Immature natural killer cell (primary cell): ENCODE results near the gene NXN. TPM values are rescaled to one million over a fixed set of nuclear protein-coding genes. Genes with fewer than 3 reads are reported as not detected.
"Not testable (repeated sequence)": the region's sequence is repeated elsewhere in the genome, so short reads cannot be mapped to it uniquely, and the experiment has no call there.

ENCODE experiments used
- DNase-seq, 3 donors: peaks; one replicate each; pipeline ENCODE4 v3.0.0; 2022; ENCODE audit warnings: mixed read lengths in 1 of 3
- H3K27ac Mint-ChIP-seq, 6 donors: one replicate each; pipeline ENCODE4 v1.8.0; 2020; ENCODE audit warnings: mixed read lengths in 6 of 6, mild to moderate bottlenecking in 5 of 6, inconsistent platforms in 4 of 6, moderate library complexity in 3 of 6
- H3K27me3 Mint-ChIP-seq, 3 donors: one replicate each; pipeline ENCODE4 v1.8.0; 2020 to 2021; ENCODE audit warnings: low read depth in 3 of 3, mild to moderate bottlenecking in 3 of 3, mixed read lengths in 3 of 3, moderate library complexity in 3 of 3, inconsistent platforms in 1 of 3
- H3K36me3 Mint-ChIP-seq, 3 donors: one replicate each; pipeline ENCODE4 v1.8.0; 2020; ENCODE audit warnings: mixed read lengths in 3 of 3, inconsistent platforms in 2 of 3, mild to moderate bottlenecking in 2 of 3
- H3K4me1 Mint-ChIP-seq, 2 donors: one replicate each; pipeline ENCODE4 v1.8.0; 2020; ENCODE audit warnings: inconsistent platforms in 2 of 2, mild to moderate bottlenecking in 2 of 2, mixed read lengths in 2 of 2, moderate library complexity in 1 of 2
- H3K4me3 Mint-ChIP-seq, 5 donors: one replicate each; pipeline ENCODE4 v1.8.0; 2020; ENCODE audit warnings: mild to moderate bottlenecking in 5 of 5, mixed read lengths in 5 of 5, inconsistent platforms in 3 of 5, moderate library complexity in 3 of 5
- H3K9me3 Mint-ChIP-seq, 6 donors: one replicate each; pipeline ENCODE4 v1.8.0; 2020; ENCODE audit warnings: mild to moderate bottlenecking in 6 of 6, mixed read lengths in 6 of 6, inconsistent platforms in 4 of 6, moderate library complexity in 3 of 6
- polyA plus RNA-seq, 3 donors: library from polyadenylated mRNA; unstranded; fragments of 300-500 nt; fragmentation: Illumina TruSeq; gene quantifications; one replicate each; pipeline ENCODE4 v1.2.3, GENCODE V29; 2021

The NXN gene
- polyA plus RNA-seq, 3 donors from 2014 or later = 0.19 TPM; not detected in 2

DNA sequence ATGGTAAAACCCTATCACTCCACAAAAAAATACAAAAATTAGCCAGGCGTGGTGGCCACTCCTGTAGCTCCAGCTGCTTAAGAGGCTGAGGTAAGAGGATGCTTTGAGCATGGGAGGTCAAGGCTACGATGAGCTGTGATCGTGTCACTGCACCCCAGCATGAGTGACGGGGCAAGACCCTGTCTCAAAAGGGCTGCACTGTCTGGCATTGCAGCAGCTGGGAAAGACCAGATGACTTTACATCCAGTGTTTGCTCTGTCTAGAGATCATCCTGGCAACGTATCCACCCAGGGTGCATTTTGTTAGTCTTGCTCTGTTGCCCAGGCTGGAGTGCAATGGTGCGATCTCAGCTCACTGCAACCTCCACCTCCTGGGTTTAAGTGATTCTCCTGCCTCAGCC is 145.4 kb downstream of the NXN start:
- Mint-ChIP-seq H3K9me3 (no peaks in the 10 kb centered on the region), H3K27ac (no peak overlapping the region), H3K27me3 (peaks cover 0 to 12% (median 0%) of the 10 kb centered on the region in 3 donors)

GRCh38 chr17:830950-831349 is 148.6 kb downstream of the NXN start:
- no peak overlapping the region for H3K4me3 Mint-ChIP-seq
- H3K27me3 Mint-ChIP-seq = peaks cover 0 to 8% (median 2%) of the 10 kb centered on the region in 3 donors
- no peaks in the 10 kb centered on the region for H3K9me3 Mint-ChIP-seq
- no peaks in the 10 kb centered on the region for H3K36me3 Mint-ChIP-seq
- H3K4me1 Mint-ChIP-seq = no peaks in the 10 kb centered on the region
- H3K27ac Mint-ChIP-seq = no peak overlapping the region
- DNase-seq = no peak

More for the DNA sequence above, 145.4 kb downstream of the NXN start:
- no peaks in the 10 kb centered on the region for H3K4me1 Mint-ChIP-seq
- H3K4me3 Mint-ChIP-seq = no peak overlapping the region
- DNase-seq = no peak
- no peaks in the 10 kb centered on the region for H3K36me3 Mint-ChIP-seq

- Mint-ChIP-seq H3K36me3 (no peaks in the 10 kb centered on the region), H3K27ac (no peak overlapping the region), H3K9me3 (no peaks in the 10 kb centered on the region), H3K27me3 (peaks cover 0 to 8% (median 5%) of the 10 kb centered on the region in 3 donors), H3K4me3 (no peak overlapping the region), H3K4me1 (no peaks in the 10 kb centered on the region)
- no peak for DNase-seq
These were observed 149.2 kb downstream of the NXN start for GRCh38 chr17:830381-830780.

GRCh38 chr17:829614-830013 is 150.0 kb downstream of the NXN start:
- DNase-seq, H3K27me3 Mint-ChIP-seq, H3K9me3 Mint-ChIP-seq, H3K4me1 Mint-ChIP-seq, H3K4me3 Mint-ChIP-seq, H3K27ac Mint-ChIP-seq, H3K36me3 Mint-ChIP-seq: not testable (repeated sequence)

GRCh38 chr17:828761-829160 is 150.8 kb downstream of the NXN start:
- Mint-ChIP-seq H3K9me3 (no peaks in the 10 kb centered on the region), H3K27me3 (peaks cover 2 to 8% (median 5%) of the 10 kb centered on the region in 3 donors), H3K27ac (no peak overlapping the region), H3K4me3 (no peak overlapping the region), H3K36me3 (no peaks in the 10 kb centered on the region), H3K4me1 (no peaks in the 10 kb centered on the region)
- no peak for DNase-seq

GRCh38 chr17:826778-827177 is 152.8 kb downstream of the NXN start:
- Mint-ChIP-seq H3K27me3 (peaks cover 2 to 6% (median 5%) of the 10 kb centered on the region in 3 donors), H3K36me3 (no peaks in the 10 kb centered on the region), H3K27ac (no peak overlapping the region), H3K4me3 (no peak overlapping the region), H3K4me1 (no peaks in the 10 kb centered on the region), H3K9me3 (no peaks in the 10 kb centered on the region)
- DNase-seq = no peak

DNA sequence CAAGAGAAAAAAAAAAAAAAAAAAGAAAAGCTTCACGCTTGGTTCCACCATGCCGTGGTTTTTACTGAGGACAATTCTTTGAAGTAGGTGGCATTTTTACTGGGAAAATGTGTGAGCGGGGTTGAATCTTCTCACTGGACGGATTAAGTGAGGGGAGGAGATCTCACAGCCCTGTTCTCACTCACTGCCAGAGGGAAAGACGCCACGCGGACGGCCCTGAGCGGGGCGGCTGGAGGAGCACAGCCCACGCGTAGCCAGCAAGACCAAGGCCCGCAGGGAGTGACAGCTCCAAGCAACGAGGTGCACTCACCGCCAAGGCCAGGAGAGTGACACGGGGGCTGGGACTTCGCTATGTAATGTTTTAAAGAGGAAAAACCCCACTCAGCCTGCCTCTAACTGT is 154.4 kb downstream of the NXN start:
- H3K27me3 Mint-ChIP-seq = peaks cover 2 to 5% (median 3%) of the 10 kb centered on the region in 3 donors
- H3K9me3 Mint-ChIP-seq = no peaks in the 10 kb centered on the region
- H3K27ac Mint-ChIP-seq = no peak overlapping the region
- H3K4me3 Mint-ChIP-seq = no peak overlapping the region
- DNase-seq = no peak
- H3K36me3 Mint-ChIP-seq = no peaks in the 10 kb centered on the region
- no peaks in the 10 kb centered on the region for H3K4me1 Mint-ChIP-seq

DNA sequence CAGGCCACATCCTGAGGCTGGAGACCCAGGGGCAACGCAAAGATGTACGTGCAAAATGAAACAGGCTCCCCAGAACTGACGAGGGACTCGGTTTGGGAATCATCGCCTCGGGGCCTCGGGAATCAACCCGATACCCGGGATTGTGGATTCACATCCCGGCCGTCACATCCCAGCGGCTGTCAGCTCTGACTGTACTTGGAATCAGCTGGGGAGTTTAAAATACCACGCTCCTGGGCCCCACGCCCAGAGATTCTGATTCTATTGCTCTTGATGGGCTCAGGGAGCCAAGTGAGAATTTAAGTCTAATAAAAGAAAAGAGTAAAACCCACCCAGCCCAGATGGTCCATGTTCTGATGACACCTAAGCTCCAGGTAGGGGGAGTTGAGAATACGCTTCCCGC is 155.2 kb downstream of the NXN start:
- no peak overlapping the region for H3K4me3 Mint-ChIP-seq
- H3K27ac Mint-ChIP-seq = no peak overlapping the region
- H3K9me3 Mint-ChIP-seq = no peaks in the 10 kb centered on the region

GRCh38 chr17:823501-823902 is 156.1 kb downstream of the NXN start:
- Mint-ChIP-seq H3K27ac (no peak overlapping the region), H3K36me3 (no peaks in the 10 kb centered on the region), H3K27me3 (peaks cover 2 to 6% (median 3%) of the 10 kb centered on the region in 3 donors), H3K9me3 (no peaks in the 10 kb centered on the region), H3K4me3 (no peak overlapping the region), H3K4me1 (no peaks in the 10 kb centered on the region)
- DNase-seq = no peak

More for the DNA sequence above, 155.2 kb downstream of the NXN start:
- Mint-ChIP-seq H3K36me3 (no peaks in the 10 kb centered on the region), H3K4me1 (no peaks in the 10 kb centered on the region), H3K27me3 (peaks cover 0 to 5% (median 2%) of the 10 kb centered on the region in 3 donors)
- DNase-seq = no peak

DNA sequence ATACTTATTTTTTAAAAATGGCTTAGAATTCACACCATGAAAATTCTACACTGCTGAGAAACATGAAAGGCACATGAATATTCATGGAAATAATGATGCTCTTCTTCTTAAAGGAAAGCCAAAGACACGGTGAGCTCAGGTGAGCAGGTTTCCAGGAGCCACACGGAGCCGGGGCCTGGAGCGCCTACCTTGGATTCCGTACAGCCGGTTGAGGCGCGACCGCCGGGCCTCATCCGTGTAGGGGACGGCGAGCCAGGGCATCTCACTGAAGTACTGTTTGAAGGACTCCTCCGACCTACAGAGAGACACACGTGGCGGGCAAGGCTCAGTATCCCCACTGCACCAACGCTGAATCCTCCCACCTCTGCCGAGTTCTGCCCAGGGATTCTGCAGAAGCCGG is 160.3 kb downstream of the NXN start:
- no peaks in the 10 kb centered on the region for H3K36me3 Mint-ChIP-seq
- no peak for DNase-seq
- no peaks in the 10 kb centered on the region for H3K9me3 Mint-ChIP-seq
- no peak overlapping the region for H3K4me3 Mint-ChIP-seq
- peaks cover 0 to 3% (median 3%) of the 10 kb centered on the region in 3 donors for H3K27me3 Mint-ChIP-seq
- no peaks in the 10 kb centered on the region for H3K4me1 Mint-ChIP-seq
- no peak overlapping the region for H3K27ac Mint-ChIP-seq

GRCh38 chr17:814371-814770 is 165.2 kb downstream of the NXN start:
- Mint-ChIP-seq H3K4me3 (no peak overlapping the region), H3K4me1 (no peaks in the 10 kb centered on the region), H3K36me3 (no peaks in the 10 kb centered on the region), H3K27ac (no peak overlapping the region), H3K27me3 (peaks cover 0 to 3% (median 3%) of the 10 kb centered on the region in 3 donors), H3K9me3 (no peaks in the 10 kb centered on the region)
- DNase-seq = no peak

DNA sequence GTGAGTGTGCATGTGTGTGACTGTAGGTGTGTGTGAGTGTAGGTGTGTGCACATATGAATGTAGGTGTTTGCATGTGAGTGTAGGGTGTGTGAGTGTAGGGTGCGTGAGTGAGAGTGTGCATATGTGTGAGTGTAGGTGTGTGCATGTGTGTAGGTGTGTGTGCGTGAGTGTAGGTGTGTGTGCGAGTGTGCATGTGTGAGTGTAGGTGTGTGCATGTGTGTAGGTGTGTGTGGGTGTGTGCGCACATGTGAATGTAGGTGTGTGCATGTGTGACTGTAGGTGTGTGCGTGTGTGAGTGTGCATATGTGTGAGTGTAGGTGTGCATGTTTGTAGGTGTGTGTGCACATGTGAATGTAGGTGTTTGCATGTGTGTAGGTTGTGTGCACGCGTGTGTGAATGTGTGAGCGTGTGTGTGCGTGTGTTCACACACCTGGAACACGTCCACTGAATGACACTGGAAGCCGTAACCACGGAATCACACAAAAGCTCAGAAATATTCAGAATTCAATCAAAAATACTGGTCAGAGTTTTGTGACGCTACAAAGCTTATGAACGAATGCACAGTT is 166.9 kb downstream of the NXN start:
- DNase-seq = no peak
- Mint-ChIP-seq H3K27me3 (no peaks in the 10 kb centered on the region), H3K36me3 (no peaks in the 10 kb centered on the region), H3K27ac (no peak overlapping the region), H3K9me3 (no peaks in the 10 kb centered on the region), H3K4me3 (no peak overlapping the region), H3K4me1 (no peaks in the 10 kb centered on the region)

DNA sequence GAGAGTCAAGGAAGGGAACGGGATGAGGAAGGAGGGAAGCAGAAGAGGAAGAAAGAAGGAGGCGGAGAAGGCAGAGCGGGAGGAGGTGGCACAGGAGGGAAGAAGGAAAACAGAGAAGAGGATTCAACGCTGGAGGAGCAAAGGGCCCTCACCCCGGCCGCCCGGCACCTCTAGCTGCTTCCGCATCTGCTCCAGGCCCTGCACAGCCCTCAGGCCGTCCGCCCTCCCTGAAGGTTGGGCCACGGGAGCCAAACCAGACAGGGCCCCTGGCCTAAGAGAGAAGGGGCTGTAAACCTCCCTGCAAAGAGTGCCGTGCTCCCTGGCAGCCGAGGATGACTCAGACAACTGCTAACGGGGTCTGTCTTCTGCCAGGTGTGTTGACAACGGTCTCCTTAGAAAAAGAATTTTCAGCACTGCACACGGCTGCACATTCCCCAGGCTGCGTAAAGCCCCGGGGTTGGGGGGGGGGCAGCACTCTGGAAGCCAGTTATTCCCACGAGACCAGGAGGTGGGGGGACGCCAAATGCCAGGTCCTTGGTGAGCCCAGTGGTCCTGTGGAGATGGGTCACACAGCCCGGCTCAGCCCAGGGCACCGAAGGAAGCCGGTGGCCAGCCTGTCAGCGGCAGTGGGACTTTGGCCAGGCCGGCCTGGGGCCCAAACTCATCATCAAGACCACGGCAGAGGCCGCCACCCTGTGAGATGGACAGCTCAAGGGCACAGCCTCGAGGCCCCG is 168.4 kb downstream of the NXN start:
- Mint-ChIP-seq H3K4me3 (no peak overlapping the region), H3K27ac (no peak overlapping the region), H3K9me3 (no peaks in the 10 kb centered on the region), H3K27me3 (no peaks in the 10 kb centered on the region), H3K36me3 (no peaks in the 10 kb centered on the region), H3K4me1 (no peaks in the 10 kb centered on the region)
- no peak for DNase-seq

DNA sequence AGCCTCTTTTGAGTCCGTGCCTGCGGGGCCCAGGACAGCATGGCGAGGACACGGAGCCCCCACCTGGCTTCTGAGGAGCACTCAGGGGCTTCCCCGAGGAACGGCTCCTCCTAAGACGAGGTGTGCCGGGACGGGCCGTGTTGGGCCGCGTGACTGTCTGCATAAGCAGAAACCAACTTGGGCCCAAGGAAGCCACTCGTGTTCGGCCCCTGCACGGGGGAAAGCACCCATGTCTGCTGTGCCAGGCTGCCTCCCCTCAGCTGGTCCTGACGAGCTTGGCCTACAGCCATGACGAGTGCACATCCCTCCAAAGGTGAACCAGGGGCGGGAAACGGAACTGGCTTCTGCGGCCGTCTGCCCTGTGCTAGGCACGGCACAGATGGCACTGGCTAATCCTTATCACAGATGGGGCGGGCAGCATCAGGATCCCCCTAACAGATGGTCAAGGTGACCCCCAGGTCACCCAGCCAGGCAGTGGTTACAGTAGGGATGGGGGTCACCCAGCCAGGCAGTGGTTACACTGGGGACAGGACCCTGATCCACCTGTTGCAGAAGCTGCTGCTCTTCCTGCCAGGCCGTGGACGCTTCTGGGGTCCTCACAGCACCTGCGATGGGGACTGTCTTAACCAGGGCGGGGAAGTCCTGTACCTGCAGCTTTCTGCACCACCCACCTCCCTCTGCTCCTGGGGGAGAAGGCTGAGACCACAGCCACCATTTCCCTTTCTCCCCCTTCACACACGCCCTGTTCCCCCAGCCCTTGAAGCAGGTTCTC is 171.9 kb downstream of the NXN start:
- no peak overlapping the region for H3K27ac Mint-ChIP-seq
- no peaks in the 10 kb centered on the region for H3K9me3 Mint-ChIP-seq
- no peaks in the 10 kb centered on the region for H3K4me1 Mint-ChIP-seq
- no peaks in the 10 kb centered on the region for H3K36me3 Mint-ChIP-seq
- H3K27me3 Mint-ChIP-seq = no peaks in the 10 kb centered on the region
- no peak for DNase-seq
- no peak overlapping the region for H3K4me3 Mint-ChIP-seq
